Measurements from ENCODE around the gene KATNBL1. TPM values are rescaled to one million over a fixed set of nuclear protein-coding genes. Genes with fewer than 3 reads are reported as not detected.

KATNBL1 gene
- total RNA-seq, 1 experiment from 2014 or later, result 46.8 TPM

- no peak overlapping the region for H3K14ac ChIP-seq (ENCODE audit: insufficient read depth, low read length)
- no peaks in the 10 kb centered on the region for H3K4me1 ChIP-seq (ENCODE audit: insufficient read depth, low read length)
These were observed 110.0 kb downstream of the KATNBL1 start for GRCh38 chr15:34099914-34100313.

More at GRCh38 chr15:34099914-34100313, 110.0 kb downstream of the KATNBL1 start:
- Histone ChIP-seq H3K9ac (ENCODE audit: extremely low read depth, insufficient read length, low read length) (no peak overlapping the region), H3K79me2 (ENCODE audit: insufficient read depth, low read length) (peaks cover 7% of the 10 kb centered on the region; the same call in 1 of the 2 replicates), H3K27me3 (ENCODE audit: insufficient read depth, low read length) (no peaks in the 10 kb centered on the region), H4K91ac (ENCODE audit: insufficient read length, low read depth, low read length) (no peak overlapping the region), H3K23ac (ENCODE audit: insufficient read length, low read depth, low read length) (no peak overlapping the region), H3K18ac (ENCODE audit: insufficient read length, low read depth, low read length) (no peak overlapping the region), H3K27ac (ENCODE audit: insufficient read length, low read depth, low read length) (no peak overlapping the region), H2BK20ac (ENCODE audit: low read depth, low read length, poor library complexity, severe bottlenecking) (no peak overlapping the region), H2BK120ac (ENCODE audit: low read depth, low read length, poor library complexity, severe bottlenecking) (no peak overlapping the region), H3K23me2 (ENCODE audit: insufficient read length, low read depth, low read length, poor library complexity, severe bottlenecking) (peaks cover 8% of the 10 kb centered on the region), H2AK5ac (ENCODE audit: insufficient read length, low read length) (no peak overlapping the region), H3T11ph (ENCODE audit: low read length) (no peak overlapping the region), H3K79me1 (ENCODE audit: insufficient read depth, low read depth, low read length, poor library complexity, severe bottlenecking) (no peaks in the 10 kb centered on the region), H2BK12ac (ENCODE audit: insufficient read length, low read depth, low read length) (no peak overlapping the region), H4K20me1 (ENCODE audit: control insufficient read depth, insufficient read depth, insufficient read length) (no peaks in the 10 kb centered on the region), H3K4me2 (ENCODE audit: insufficient read depth, insufficient read length, low read length) (no peak overlapping the region), H3K9me3 (ENCODE audit: control insufficient read depth, low read depth, low read length) (no peaks in the 10 kb centered on the region), H4K5ac (ENCODE audit: insufficient read length, low read depth, low read length) (no peak overlapping the region), H2AFZ (ENCODE audit: low read length) (no peak overlapping the region), H2BK5ac (ENCODE audit: insufficient read length, low read length) (no peak overlapping the region), H3K4ac (ENCODE audit: low read depth, low read length) (no peak overlapping the region), H2BK15ac (ENCODE audit: low read depth, low read length) (no peak overlapping the region), H3K56ac (ENCODE audit: insufficient read length, low read depth, low read length) (no peak overlapping the region), H4K8ac (replicated peaks; ENCODE audit: insufficient read length, low read depth, low read length) (no peak overlapping the region)
- Mint-ChIP-seq H3K36me3 (ENCODE audit: insufficient read depth in 1 of 3, low read depth in 3 of 3) (peaks cover 3 to 14% (median 7%) of the 10 kb centered on the region in 3 experiments; a peak in 6 of 7 replicates), H3K4me3 (peak overlapping the region; percentile 25 to 71; a peak in 2 of 5 replicates), H3K27ac (no peak overlapping the region), H3K9me3 (no peaks in the 10 kb centered on the region), H3K4me1 (peaks cover 10 to 18% of the 10 kb centered on the region in 2 experiments; a peak in 3 of 4 replicates), H3K27me3 (ENCODE audit: low read depth) (no peaks in the 10 kb centered on the region)
- TF ChIP-seq, protein P1, sequence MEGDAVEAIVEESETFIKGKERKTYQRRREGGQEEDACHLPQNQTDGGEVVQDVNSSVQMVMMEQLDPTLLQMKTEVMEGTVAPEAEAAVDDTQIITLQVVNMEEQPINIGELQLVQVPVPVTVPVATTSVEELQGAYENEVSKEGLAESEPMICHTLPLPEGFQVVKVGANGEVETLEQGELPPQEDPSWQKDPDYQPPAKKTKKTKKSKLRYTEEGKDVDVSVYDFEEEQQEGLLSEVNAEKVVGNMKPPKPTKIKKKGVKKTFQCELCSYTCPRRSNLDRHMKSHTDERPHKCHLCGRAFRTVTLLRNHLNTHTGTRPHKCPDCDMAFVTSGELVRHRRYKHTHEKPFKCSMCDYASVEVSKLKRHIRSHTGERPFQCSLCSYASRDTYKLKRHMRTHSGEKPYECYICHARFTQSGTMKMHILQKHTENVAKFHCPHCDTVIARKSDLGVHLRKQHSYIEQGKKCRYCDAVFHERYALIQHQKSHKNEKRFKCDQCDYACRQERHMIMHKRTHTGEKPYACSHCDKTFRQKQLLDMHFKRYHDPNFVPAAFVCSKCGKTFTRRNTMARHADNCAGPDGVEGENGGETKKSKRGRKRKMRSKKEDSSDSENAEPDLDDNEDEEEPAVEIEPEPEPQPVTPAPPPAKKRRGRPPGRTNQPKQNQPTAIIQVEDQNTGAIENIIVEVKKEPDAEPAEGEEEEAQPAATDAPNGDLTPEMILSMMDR (conservative IDR thresholded peaks at IDR 0.05), result no peak
- no peak for DNase-seq
- WGBS (ENCODE audit: extremely low coverage, insufficient read length, low lambda C conversion rate), result no CpG with 5 or more reads among the region's 5 CpGs

Other genes starting within 250 kb of the KATNBL1 start
- gene CHRM5, start 241.6 kb downstream of the KATNBL1 start, total RNA-seq (2021), result not detected in 2 replicates
- 16.1 and 18.3 TPM in 2 replicates for gene AVEN, start 170.9 kb downstream of the KATNBL1 start, total RNA-seq (2021)
- 55.6 and 61.5 TPM in 2 replicates for gene EMC7, start 108.2 kb downstream of the KATNBL1 start, total RNA-seq (2021)
- gene PGBD4, start 108.0 kb downstream of the KATNBL1 start, total RNA-seq (2021), result 0.94 and 1.2 TPM in 2 replicates
- gene EMC4, start 14.9 kb upstream of the KATNBL1 start, total RNA-seq (2021), result 108 and 109 TPM in 2 replicates
- gene SLC12A6, start 127.7 kb upstream of the KATNBL1 start, total RNA-seq (2021), result 8.4 and 11.1 TPM in 2 replicates
- 215 and 235 TPM in 2 replicates for gene NOP10, start 133.0 kb upstream of the KATNBL1 start, total RNA-seq (2021)
- 0.26 and 0.46 TPM in 2 replicates for gene NUTM1, start 133.2 kb upstream of the KATNBL1 start, total RNA-seq (2021)
- 62.2 and 71.1 TPM in 2 replicates for gene LPCAT4, start 157.1 kb upstream of the KATNBL1 start, total RNA-seq (2021)
- gene GOLGA8A, start 227.7 kb upstream of the KATNBL1 start, total RNA-seq (2021), result 56.3 and 58.8 TPM in 2 replicates

All from H9 (cell line).